AML-193 (cell line): Measurements from ENCODE around the gene ADCY3.

ENCODE experiments used
- DNase-seq, 2 experiments: peaks; one replicate each; lab custom pipeline; 2025; lab: John Stamatoyannopoulos, UW

The ADCY3 gene

DNA sequence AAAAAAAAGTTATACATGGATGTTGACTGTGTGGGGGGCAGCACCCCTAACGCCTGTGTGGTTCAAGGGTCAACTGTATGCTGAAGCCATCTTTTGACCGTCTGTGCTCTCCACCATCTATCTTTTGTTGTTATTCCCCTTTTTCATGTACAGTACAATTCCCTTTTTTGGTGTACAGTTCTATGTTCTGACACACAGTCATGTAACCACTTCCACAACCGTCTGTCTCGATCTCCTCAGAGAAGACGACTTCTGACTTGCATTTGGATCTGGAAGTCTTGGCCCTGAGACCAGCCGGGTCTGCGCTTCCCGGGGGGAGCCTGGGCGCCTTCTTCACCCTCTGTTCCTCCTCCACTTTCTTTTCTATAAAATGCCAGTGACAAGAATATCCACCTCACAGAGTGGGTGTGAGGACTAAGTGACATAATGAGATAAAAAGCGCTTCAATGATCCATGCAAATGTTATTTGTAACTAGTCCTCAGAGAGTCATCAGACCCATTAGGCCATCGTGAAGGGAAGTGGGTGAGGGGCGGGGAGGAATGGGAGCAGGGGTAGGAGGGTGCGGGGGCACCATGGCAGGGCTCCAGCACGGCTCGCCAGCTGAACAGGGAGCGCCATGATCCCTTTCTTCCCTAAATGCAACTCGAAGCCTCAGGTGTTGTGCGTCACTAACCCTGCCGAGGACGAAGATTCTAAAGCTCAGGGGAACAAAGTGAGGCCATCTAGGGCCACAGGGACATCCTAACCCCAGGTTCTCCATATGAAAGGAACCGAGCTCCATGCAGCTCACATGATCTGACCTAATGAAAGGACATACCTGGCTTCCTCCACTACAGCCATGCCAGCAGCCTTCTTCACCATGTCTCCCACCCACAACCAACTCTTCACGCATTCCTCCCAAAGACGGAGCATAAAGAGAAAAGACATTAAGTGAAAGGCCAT lies 16.6 kb downstream of the ADCY3 start:
- DNase-seq: no peak

DNA sequence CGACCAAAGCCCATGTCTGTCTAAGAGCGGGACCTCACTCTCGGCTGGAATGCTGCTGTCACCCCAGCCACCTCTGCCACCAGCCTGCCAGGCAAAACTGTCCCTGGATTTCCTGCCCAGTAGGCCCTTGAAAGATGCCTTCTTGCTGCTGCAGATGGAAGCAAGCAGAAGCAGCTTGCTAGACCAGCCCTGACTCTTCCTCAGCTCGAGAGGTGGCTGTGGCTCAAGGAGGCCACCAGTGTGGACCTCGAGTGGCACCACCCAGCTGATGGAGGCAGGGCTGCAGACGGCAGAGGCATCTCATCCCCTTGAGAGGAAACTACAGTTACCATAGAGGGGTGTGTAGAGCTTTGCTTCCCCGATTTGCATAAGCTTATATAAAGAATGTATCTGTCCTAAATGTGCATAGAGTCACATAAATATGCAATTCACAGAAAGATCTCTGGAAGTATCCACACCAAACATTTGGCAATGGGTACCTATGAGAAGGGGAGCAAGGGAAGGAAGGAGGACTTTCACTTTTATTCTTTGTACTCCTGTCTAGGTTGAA lies 20.6 kb downstream of the ADCY3 start:
- no peak for DNase-seq

DNA sequence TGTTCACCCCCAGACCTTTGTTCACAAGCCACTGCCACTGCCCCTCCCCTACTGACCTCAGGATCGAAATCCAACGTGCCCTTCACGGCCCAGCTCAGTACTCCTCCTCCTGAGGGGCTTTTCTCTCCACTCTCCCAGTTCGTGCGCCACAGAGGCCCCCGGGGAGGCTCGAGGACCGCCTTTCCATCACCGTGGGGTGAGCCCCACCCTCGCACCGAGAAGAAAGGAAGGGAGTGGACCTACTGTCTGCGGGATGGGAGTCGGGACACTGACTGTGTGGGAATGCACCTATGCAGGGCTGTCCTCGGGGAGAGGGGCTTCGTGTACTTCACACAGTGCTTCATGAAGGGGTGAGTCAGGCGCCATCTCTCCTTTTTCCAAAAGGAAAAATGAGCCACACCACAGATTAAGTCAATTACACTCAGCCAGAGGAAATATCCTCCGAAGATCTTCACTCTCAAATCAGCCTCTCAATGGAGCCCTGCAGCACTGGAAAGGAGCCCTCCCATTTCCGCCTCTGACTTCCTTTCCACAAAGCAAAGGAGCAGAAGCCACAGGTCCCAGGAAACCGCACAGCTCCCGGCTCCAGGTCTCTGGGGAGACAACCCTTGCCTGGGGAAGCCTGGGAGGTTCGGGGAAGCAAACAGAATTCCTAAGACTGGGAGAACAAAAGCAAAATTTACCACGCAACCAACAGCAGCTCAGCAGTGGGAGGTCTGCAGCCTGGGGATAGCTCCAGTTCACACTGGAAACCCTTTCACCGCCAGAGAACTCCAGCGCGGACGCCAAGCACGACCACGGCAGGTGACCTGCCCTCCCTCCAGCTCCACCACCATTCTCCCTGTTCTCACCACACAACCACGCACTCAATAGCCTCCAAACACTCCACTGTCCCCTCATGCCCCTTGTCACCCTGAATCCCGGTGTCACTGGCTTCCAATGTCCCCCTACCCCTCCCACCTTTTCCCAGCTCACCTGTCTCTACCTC lies 21.6 kb downstream of the ADCY3 start:
- DNase-seq: no peak

DNA sequence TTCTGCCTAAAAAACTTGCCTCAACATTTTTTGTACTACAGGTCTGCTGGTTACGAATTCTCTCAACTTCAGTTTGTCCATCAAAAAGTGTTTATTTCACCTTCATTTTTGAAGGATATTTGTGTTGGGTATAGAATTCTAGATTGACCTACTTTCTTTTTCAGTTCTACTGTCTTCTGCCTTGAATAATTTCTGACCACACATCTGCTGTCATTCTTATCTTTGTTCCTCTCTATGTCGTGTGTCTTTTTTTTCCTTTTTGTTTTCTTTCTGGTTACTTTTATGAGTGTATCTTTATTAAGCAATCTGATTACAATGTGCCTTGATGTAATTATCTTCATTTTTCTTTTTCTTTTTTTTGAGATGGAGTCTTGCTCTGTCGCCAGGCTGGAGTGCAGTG lies 25.3 kb downstream of the ADCY3 start:
- DNase-seq: no peak

DNA sequence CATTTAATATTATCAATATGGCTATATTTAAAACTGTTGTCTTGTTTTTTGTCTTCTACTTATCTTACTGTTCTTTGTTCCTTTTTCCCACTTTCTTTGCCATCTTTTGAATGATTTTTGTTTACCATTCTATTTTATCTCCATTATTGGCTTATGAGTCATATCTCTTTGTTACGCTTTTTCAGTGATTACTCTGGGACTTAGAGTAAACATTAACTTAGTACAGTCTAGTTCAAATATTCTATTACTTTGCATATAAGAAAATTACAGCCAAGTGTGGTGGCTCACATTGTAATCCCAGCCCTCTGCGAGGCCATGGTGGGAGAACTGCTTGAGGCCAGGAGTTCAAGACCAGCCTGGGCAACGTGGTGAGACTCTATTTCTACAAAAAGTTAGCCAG lies 26.1 kb downstream of the ADCY3 start:
- no peak for DNase-seq

DNA sequence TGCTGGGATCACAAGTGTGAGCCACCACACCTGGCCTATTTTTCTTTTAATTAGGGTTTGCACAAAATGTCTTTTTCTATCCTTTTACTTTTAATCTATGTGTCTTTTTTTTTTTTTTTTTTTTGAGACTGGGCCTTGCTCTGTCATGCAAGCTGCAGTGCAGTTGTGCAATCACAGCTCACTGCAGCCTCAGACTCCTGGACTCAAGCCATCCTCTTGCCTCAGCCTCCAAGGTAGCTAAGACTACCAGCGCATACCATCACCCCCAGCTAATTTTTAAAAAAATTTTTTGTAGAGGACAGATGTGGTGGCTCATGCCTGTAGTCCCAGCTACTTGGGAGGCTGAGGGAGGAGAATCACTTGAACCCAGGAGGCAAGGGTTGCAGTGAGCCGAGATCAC lies 27.1 kb downstream of the ADCY3 start:
- no peak for DNase-seq

DNA sequence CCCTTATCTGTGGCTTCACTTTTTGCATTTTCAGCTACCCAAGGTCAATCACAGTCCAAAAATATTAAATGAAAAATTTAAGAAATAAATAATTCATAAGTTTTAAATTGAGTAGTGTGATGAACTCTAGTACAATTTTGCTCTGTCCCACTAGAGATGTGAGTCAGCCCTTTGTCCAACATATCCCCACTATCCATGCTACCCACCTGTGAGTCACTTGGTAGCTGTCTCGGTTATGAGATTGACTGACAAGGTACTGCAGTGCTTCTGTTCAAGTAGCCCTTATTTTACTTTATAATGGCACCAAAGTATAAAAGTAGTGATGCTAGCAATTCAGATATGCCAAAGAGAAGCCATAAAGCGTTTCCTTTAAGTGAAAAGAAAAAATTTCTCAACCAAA lies 28.8 kb downstream of the ADCY3 start:
- DNase-seq: no peak

DNA sequence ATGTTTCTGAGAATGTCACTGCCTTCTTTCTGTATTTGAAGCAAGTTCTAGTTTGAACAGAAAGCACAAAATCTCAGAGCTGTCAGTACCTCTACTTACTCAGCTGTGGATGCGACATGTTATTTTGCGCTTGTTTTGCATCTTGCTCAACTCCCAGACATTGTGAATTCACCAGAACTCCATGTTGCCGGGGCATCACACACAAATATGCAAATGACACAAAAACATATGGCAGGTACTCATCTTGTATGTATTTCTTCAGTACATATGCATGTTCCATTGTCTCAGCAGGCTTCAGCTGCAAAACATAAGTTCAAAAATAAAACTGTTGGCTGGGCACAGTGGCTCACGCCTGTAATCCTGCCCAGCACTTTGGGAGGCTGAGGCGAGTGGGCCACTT lies 30.8 kb downstream of the ADCY3 start:
- DNase-seq: no peak

DNA sequence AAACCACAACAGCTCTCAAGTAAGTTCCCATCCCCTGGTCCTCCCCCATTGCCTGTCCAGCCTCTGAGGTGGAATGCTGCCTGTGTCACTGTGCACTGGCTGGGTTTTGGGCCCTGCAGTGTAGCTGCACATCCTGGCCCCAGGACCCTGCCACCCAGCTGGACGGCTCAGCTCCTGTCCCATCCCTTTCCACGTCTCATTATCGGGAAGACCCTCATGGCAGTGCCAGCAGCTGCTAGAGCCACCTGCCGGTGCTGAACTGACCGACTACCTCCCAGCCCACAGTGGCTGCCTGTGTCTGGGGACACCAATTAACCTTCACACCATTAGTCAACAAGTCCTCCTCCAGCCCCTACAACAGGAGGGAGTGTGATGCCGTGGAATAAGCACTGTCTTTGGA lies 31.9 kb downstream of the ADCY3 start:
- no peak for DNase-seq

DNA sequence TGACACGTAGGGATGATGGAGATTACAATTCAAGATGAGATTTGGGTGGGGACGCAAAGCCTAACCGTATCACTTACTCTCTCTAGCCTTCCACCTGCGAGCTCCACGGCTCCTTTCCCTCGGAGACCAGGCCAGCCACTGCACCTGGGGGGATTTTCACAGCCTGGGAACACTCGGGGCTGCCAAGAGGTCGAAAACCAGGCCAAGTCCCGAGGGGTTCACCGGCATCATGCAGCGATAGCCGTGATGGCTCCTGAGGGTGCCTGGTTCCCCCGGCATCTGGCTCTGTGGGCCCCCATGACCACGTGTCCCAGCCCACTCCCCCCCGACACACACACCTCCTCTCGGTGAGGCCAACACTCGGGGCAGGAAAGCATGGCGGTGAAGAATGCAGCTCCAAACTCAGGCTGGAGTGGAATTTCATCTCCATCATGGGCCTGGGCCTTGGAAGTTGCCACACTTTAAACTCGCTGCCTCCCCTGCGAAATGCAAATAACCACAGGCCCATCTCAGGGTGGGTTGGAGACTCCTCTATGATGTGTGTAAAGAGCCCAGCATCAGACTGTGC lies 32.6 kb downstream of the ADCY3 start:
- no peak for DNase-seq

DNA sequence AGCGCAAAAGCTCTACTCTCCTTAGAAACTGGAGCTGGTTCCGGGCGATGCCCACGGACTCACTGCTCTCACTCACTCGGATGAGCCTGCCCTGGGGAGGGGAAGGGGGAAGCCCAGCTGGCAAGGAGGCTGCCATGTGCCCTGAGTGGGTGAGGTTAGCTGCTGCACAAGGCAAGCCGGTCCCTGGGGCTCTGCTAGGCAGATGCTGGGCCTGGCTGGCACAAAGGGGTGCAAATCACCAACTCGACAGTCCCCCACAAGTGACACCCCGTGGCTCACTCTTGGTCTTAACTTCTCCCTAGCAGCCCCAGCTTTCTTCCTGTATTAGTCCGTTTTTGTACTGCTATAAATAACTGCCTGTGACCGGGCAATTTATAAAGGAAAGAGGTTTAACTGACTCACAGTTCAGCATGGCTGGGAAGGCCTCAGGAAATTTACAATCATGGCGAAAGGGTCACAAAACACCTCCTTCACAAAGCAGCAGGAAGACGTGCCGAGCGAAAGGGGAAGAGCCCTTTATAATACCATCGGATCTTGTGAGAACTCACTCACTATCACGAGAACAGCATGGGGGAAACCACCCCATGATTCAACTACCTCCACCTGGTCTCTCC lies 33.2 kb downstream of the ADCY3 start:
- no peak for DNase-seq

DNA sequence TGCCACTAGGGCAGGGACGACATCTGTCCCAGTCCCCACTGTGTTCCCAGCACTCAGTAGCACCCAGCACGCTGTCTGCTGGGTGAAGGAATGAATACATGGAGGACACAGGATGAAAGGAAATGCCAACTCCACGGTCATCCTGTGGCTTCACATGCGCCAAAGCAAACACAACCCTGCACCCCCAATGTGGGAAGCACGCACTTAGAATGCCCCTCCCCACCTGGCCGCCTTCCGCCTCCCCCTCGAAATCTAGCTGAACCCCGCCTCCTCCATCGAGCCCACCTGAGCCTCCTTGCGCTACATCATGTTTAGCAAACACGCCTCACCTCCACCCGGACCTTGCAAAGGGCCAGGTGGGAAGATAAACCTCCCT lies 33.9 kb downstream of the ADCY3 start:
- DNase-seq: no peak

DNA sequence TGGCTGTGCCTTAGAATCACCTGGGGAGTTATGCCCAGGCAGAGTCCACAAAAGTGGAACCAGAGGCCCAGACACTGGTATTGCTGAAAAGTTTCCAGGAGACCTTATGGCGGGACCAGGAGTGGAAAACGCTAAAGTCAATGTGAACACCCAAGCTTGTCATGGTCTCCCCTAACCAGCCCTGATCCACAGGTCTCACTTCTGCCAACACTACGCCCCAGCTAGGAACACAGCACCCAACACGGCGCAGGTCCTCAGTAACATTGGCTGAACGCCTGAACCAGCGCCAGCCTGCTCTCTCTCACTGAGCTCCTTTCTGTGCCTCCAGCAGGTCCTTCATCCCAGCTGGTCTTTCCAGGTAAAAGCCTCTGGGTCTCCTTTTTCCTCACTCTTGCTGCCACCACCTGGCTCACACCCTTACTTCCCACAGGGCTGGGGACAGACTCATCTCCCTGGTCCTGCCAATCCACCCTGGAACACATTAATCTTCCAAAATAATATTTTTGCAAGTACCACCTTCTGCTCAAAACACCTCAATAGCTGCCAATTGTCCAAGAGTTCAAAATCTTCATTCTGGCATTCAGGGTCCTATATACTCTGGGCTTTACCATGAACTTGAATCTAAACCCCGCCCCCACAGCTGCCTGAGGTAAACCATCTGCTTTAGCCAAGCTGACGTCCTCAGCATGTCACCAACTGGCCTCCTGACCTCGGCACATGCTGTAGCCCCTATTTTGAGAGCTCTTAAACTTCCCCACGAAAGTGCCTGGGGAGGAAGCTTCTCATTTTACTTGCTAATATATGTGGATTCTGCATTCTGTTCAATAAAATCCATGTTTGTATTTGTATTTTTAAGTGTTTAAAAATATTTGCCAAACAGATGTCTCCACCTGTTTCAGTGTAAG lies 34.6 kb downstream of the ADCY3 start:
- no peak for DNase-seq

DNA sequence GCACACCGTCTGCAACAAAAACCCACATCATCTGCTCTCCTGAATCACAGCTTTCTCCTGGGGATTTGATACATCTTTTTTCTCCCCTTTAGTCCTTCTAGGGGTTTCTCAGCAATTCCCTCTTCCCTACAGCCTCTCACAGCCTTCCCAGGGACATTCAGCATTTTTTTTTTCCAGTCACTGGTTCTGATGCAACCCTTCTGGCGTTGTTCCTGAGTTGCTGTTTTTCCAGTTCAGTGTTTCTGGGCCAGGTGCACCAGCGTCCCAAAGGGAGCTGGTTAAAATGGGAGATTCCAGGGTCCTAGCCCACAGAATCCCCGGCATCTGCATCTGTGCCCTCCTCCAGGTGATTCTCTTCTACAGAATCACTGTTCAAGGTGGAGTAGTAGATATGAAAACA lies 36.1 kb downstream of the ADCY3 start:
- no peak for DNase-seq

DNA sequence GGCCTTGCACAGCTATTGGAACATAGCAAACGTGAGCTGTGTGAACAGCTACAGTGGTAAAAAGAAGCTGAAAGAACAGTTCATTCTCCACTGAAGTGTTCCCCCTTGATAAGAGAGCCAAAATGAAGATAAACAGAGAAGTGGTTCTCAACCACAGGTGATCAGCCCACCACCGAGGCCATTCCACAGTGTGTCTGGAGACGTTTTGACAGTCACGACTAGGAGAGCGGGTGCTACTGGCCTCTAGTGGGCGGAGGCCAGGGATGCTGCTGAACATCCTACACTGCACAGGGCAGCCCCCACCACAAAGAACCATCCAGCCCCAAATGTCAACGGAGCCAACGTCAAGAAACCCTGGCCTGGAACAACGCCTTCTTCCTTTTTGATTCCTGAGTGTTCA lies 38.4 kb downstream of the ADCY3 start:
- no peak for DNase-seq

DNA sequence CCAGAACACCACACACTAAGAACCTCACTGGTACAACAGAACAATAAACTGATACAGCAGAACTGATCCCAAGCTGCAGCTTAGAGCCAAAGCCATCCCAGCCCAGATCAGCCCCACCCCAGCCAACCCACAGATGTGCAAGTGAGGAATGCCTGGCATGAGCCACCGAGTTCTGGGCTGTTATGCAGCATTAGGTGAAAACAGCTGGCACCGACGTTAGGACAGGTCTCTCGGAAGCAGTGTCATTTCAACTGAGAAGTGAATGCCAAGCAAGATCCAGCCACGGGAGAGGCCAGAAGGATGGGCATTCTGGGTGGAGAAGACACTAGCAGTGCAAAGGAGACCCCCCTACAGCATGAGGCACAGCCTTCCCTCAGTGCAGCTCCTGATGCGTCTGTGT lies 38.9 kb downstream of the ADCY3 start:
- no peak for DNase-seq

DNA sequence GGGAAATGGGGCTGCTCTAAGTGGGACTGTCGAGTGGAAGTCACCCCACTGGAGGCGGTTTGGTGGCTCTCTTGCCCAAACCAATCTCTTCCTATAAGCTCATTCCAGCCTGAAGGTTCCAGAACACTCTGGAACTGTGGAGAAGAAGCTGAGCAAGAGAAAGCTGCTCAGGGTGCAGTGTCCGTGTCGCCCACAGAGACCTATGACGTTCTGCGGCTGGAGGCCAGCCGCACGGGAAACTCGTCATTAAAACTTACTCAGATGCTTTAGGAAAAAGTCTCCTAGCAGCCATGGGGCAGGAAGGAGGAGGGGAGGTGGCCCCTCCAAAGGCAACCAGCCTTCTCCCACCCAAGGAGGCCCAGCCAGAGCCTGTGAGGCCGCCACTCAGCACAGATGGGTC lies 41.7 kb downstream of the ADCY3 start:
- no peak for DNase-seq

DNA sequence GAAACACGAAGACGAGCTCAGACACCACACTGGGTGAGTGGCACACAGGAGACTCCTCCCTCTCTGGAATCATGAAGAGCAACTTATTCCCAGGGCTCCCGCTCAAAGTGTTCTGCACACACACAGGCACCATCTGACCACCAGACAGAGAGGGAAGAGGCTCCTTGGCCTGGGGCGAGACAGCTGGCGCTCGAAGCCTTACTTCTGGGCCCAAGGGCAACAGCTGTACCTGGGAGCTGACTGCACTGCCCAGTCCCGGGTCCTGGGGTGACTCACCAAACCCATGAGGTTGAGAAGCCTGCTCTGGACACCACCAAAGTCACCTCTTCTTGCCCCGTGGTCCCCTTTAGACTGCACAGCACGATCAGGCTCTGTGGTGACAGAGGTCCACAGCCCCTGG lies 42.4 kb downstream of the ADCY3 start:
- DNase-seq: no peak

DNA sequence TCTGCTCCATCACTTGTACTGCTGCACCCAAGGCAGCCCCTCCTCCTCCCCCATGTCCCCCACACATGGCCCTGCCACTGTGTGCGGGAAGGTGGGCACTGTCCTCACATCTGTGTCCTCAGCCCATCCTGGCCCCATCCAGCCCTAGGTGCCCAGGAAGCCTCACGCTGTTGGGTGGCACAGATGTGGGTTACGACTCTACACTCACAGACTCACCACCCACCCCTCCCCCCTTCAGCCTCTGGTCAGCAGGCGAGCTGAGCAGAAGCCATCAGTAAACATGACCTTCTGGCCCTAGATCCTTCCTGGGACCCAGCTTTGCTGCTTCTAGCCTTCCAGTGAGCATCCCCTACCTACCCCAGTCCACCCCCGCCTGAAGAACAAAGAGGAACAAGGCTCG lies 43.0 kb downstream of the ADCY3 start:
- DNase-seq: no peak

DNA sequence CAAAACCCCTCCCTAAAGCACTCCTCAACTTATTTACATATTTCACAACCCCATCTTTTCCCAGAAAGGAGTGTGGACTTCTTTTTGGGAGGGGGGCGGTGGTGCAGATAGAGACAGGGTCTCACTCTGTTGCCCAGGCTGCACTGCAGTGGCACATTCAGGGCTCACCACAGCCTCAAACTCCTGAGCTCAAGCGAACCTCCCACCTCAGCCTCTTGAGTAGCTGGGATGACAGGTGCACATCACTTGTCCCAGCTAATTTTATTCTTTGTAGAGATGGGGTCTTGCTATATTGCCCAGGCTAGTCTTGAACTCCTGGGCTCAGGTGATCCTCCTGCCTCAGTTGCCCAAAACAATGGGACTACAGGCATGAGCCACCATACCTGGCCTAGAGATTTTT lies 44.1 kb downstream of the ADCY3 start:
- DNase-seq: no peak

DNA sequence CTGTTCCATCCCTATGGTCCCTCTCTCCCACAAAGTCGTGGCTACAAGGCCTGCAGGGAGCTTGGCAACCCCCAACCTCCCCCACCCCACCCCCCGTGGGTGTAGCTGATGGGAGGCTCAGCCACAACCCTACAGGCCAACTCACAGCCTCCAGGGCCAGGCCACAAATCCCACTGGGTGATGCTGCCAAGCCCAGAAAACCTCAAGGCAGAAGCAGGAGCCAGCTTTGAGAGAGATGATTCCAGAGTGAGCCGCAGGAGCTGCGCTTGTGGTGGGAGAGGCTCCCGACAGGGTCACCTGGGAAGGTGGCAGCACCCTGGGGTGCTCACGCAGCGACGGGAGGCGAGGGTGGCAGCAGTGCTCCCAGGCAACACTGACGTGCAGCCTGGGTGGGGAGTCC lies 44.8 kb downstream of the ADCY3 start:
- no peak for DNase-seq
